Stomach smooth muscle (tissue), 2 donors: Measurements from ENCODE around the gene DHX9.
A peak's percentile ranks its signal among the peaks of the same experiment; 100 is the strongest.

Experiments used
- H3K27ac ChIP-seq: one replicate; pipeline ENCODE4 v1.7.0; 2013; ENCODE audit warnings: mild to moderate bottlenecking, low read length, inconsistent platforms
- H3K27me3 ChIP-seq, 2 donors: one replicate each; pipeline ENCODE4 v1.7.0; 2013; ENCODE audit warnings: low read length in 2 of 2; ENCODE audit not compliant: insufficient read depth in 2 of 2, control insufficient read depth in 1 of 2
- H3K36me3 ChIP-seq, 2 donors: one replicate each; pipeline ENCODE4 v1.7.0; 2013; ENCODE audit warnings: low read length in 2 of 2; ENCODE audit not compliant: control insufficient read depth in 2 of 2, insufficient read depth in 2 of 2
- H3K4me1 ChIP-seq: one replicate; pipeline ENCODE4 v1.7.0; 2013; ENCODE audit warnings: low read length; ENCODE audit not compliant: control insufficient read depth, insufficient read depth
- H3K4me3 ChIP-seq, 2 donors: one replicate each; pipeline ENCODE4 v1.7.0; 2013; ENCODE audit warnings: low read length in 2 of 2
- H3K9ac ChIP-seq, 2 donors: one replicate each; pipeline ENCODE4 v1.7.0; 2013; ENCODE audit warnings: low read length in 2 of 2, mild to moderate bottlenecking in 1 of 2
- H3K9me3 ChIP-seq, 2 donors: one replicate each; pipeline ENCODE4 v1.7.0; 2013; ENCODE audit warnings: low read length in 2 of 2; ENCODE audit not compliant: control insufficient read depth in 2 of 2
- donor health status: healthy.
- donor health status: Pancreatic carcinoma.

Gene DHX9

GRCh38 chr1:182841368-182841988 is 2.3 kb downstream of the DHX9 start:
- H3K9ac ChIP-seq = peak overlapping the region; percentile 11 to 21
- H3K27ac ChIP-seq = peak overlapping the region; percentile 18
- H3K9me3 ChIP-seq = no peaks in the 10 kb centered on the region
- H3K4me1 ChIP-seq = peaks cover 10% of the 10 kb centered on the region
- H3K27me3 ChIP-seq = no peaks in the 10 kb centered on the region
- H3K36me3 ChIP-seq = peaks cover 9 to 13% of the 10 kb centered on the region in 2 donors
- peak overlapping the region; percentile 60 to 64 for H3K4me3 ChIP-seq

- Histone ChIP-seq H3K9ac (no peak overlapping the region), H3K4me3 (peak overlapping the region in 1 of 2 donors; percentile 60), H3K36me3 (peaks cover 9 to 17% of the 10 kb centered on the region in 2 donors), H3K27ac (no peak overlapping the region), H3K9me3 (no peaks in the 10 kb centered on the region), H3K27me3 (no peaks in the 10 kb centered on the region), H3K4me1 (peaks cover 10% of the 10 kb centered on the region)
These were observed 3.1 kb downstream of the DHX9 start for GRCh38 chr1:182842265-182842664.

GRCh38 chr1:182845379-182845778 is 6.2 kb downstream of the DHX9 start:
- no peak overlapping the region for H3K27ac ChIP-seq
- H3K4me1 ChIP-seq = peaks cover 8% of the 10 kb centered on the region
- H3K9me3 ChIP-seq = no peaks in the 10 kb centered on the region
- H3K4me3 ChIP-seq = no peak overlapping the region
- no peak overlapping the region for H3K9ac ChIP-seq
- no peaks in the 10 kb centered on the region for H3K27me3 ChIP-seq
- peaks cover 16 to 38% of the 10 kb centered on the region in 2 donors for H3K36me3 ChIP-seq

GRCh38 chr1:182845894-182846293 is 6.7 kb downstream of the DHX9 start:
- no peak overlapping the region for H3K4me3 ChIP-seq
- H3K27ac ChIP-seq = no peak overlapping the region
- no peaks in the 10 kb centered on the region for H3K27me3 ChIP-seq
- H3K36me3 ChIP-seq = peaks cover 17 to 40% of the 10 kb centered on the region in 2 donors
- no peaks in the 10 kb centered on the region for H3K9me3 ChIP-seq
- no peak overlapping the region for H3K9ac ChIP-seq
- H3K4me1 ChIP-seq = peaks cover 3% of the 10 kb centered on the region

- Histone ChIP-seq H3K27ac (no peak overlapping the region), H3K9me3 (no peaks in the 10 kb centered on the region), H3K4me3 (no peak overlapping the region), H3K36me3 (peaks cover 20 to 47% of the 10 kb centered on the region in 2 donors), H3K4me1 (peaks cover 3% of the 10 kb centered on the region), H3K9ac (no peak overlapping the region), H3K27me3 (no peaks in the 10 kb centered on the region)
These were observed 8.0 kb downstream of the DHX9 start for GRCh38 chr1:182847105-182847504.

- Histone ChIP-seq H3K9ac (no peak overlapping the region), H3K27me3 (no peaks in the 10 kb centered on the region), H3K4me3 (no peak overlapping the region), H3K9me3 (no peaks in the 10 kb centered on the region), H3K27ac (no peak overlapping the region), H3K36me3 (peaks cover 30 to 60% of the 10 kb centered on the region in 2 donors), H3K4me1 (no peaks in the 10 kb centered on the region)
These were observed 9.6 kb downstream of the DHX9 start for GRCh38 chr1:182848736-182849135.

- peaks cover 36 to 72% of the 10 kb centered on the region in 2 donors for H3K36me3 ChIP-seq
- H3K9me3 ChIP-seq = no peaks in the 10 kb centered on the region
- H3K4me3 ChIP-seq = no peak overlapping the region
- no peaks in the 10 kb centered on the region for H3K27me3 ChIP-seq
- no peak overlapping the region for H3K27ac ChIP-seq
- no peak overlapping the region for H3K9ac ChIP-seq
- no peaks in the 10 kb centered on the region for H3K4me1 ChIP-seq
These were observed 11.2 kb downstream of the DHX9 start for GRCh38 chr1:182850319-182850718.

GRCh38 chr1:182851825-182852224 is 12.7 kb downstream of the DHX9 start:
- no peaks in the 10 kb centered on the region for H3K27me3 ChIP-seq
- H3K27ac ChIP-seq = no peak overlapping the region
- peaks cover 38 to 72% of the 10 kb centered on the region in 2 donors for H3K36me3 ChIP-seq
- H3K9ac ChIP-seq = no peak overlapping the region
- H3K4me3 ChIP-seq = no peak overlapping the region
- H3K9me3 ChIP-seq = no peaks in the 10 kb centered on the region
- no peaks in the 10 kb centered on the region for H3K4me1 ChIP-seq

GRCh38 chr1:182855911-182856310 is 16.8 kb downstream of the DHX9 start:
- H3K4me1 ChIP-seq = no peaks in the 10 kb centered on the region
- H3K36me3 ChIP-seq = peaks cover 64 to 78% of the 10 kb centered on the region in 2 donors
- H3K27ac ChIP-seq = no peak overlapping the region
- H3K4me3 ChIP-seq = no peak overlapping the region
- H3K27me3 ChIP-seq = no peaks in the 10 kb centered on the region
- no peaks in the 10 kb centered on the region for H3K9me3 ChIP-seq
- H3K9ac ChIP-seq = no peak overlapping the region

- Histone ChIP-seq H3K4me3 (no peak overlapping the region), H3K27me3 (no peaks in the 10 kb centered on the region), H3K9me3 (no peaks in the 10 kb centered on the region), H3K9ac (no peak overlapping the region), H3K4me1 (no peaks in the 10 kb centered on the region), H3K27ac (no peak overlapping the region), H3K36me3 (peaks cover 70 to 80% of the 10 kb centered on the region in 2 donors)
These were observed 18.1 kb downstream of the DHX9 start for GRCh38 chr1:182857212-182857611.

- no peak overlapping the region for H3K27ac ChIP-seq
- H3K4me3 ChIP-seq = no peak overlapping the region
- H3K27me3 ChIP-seq = no peaks in the 10 kb centered on the region
- H3K9me3 ChIP-seq = no peaks in the 10 kb centered on the region
- no peak overlapping the region for H3K9ac ChIP-seq
- peaks cover 62 to 74% of the 10 kb centered on the region in 2 donors for H3K36me3 ChIP-seq
- H3K4me1 ChIP-seq = no peaks in the 10 kb centered on the region
These were observed 21.5 kb downstream of the DHX9 start for GRCh38 chr1:182860658-182861057.
